ENCODE results near the gene NSMCE3. TPM values are rescaled to one million over a fixed set of nuclear protein-coding genes. Genes with fewer than 3 reads are reported as not detected.

NSMCE3 gene
- total and polyA plus RNA-seq, 2 experiments from 2014 or later: 15.0 to 16.3 TPM

GRCh38 chr15:29263289-29263688, 6.3 kb downstream of the NSMCE3 start:
- H3K79me2 ChIP-seq: peaks cover 13% of the 10 kb centered on the region
- peaks cover 16% of the 10 kb centered on the region for H3K4me1 ChIP-seq (ENCODE audit: insufficient read depth)
- no peak overlapping the region for H2AFZ ChIP-seq
- no peak overlapping the region for H3K27ac ChIP-seq
- H3K36me3 ChIP-seq (replicated peaks; ENCODE audit: insufficient read depth, low read depth): no peaks in the 10 kb centered on the region
- no peak overlapping the region for H3K4me2 ChIP-seq
- H3K9me3 ChIP-seq (ENCODE audit: low read depth): no peaks in the 10 kb centered on the region
- H4K20me1 ChIP-seq (ENCODE audit: insufficient read depth, poor library complexity, severe bottlenecking): peaks cover 4% of the 10 kb centered on the region
- TF ChIP-seq EZH2phosphoT487 (IDR thresholded peaks at IDR 0.05; ENCODE audit: low read depth, severe bottlenecking, unreplicated experiment): no peak
- no peak for TF ChIP-seq EZH2 (IDR thresholded peaks at IDR 0.05; ENCODE audit: borderline replicate concordance)
- TF ChIP-seq, protein P1, sequence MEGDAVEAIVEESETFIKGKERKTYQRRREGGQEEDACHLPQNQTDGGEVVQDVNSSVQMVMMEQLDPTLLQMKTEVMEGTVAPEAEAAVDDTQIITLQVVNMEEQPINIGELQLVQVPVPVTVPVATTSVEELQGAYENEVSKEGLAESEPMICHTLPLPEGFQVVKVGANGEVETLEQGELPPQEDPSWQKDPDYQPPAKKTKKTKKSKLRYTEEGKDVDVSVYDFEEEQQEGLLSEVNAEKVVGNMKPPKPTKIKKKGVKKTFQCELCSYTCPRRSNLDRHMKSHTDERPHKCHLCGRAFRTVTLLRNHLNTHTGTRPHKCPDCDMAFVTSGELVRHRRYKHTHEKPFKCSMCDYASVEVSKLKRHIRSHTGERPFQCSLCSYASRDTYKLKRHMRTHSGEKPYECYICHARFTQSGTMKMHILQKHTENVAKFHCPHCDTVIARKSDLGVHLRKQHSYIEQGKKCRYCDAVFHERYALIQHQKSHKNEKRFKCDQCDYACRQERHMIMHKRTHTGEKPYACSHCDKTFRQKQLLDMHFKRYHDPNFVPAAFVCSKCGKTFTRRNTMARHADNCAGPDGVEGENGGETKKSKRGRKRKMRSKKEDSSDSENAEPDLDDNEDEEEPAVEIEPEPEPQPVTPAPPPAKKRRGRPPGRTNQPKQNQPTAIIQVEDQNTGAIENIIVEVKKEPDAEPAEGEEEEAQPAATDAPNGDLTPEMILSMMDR (IDR thresholded peaks at IDR 0.05; ENCODE audit: poor library complexity): no peak
- no peak for DNase-seq (ENCODE audit: low spot score)
- 78% methylated on average over 3 of the region's 3 CpGs for WGBS (ENCODE audit: low lambda C conversion rate, missing lambda C conversion rate)
- H3K27me3 ChIP-seq: no peaks in the 10 kb centered on the region
- H3K9me2 ChIP-seq (replicated peaks; ENCODE audit: insufficient read depth): no peaks in the 10 kb centered on the region
- H3K4me3 ChIP-seq: no peak overlapping the region

- Histone ChIP-seq H3K9me3 (ENCODE audit: low read depth) (no peaks in the 10 kb centered on the region), H3K4me2 (no peak overlapping the region), H3K36me3 (replicated peaks; ENCODE audit: insufficient read depth, low read depth) (no peaks in the 10 kb centered on the region), H3K4me1 (ENCODE audit: insufficient read depth) (peaks cover 11% of the 10 kb centered on the region), H3K9me2 (replicated peaks; ENCODE audit: insufficient read depth) (no peaks in the 10 kb centered on the region), H4K20me1 (ENCODE audit: insufficient read depth, poor library complexity, severe bottlenecking) (no peaks in the 10 kb centered on the region), H3K27ac (no peak overlapping the region), H3K79me2 (peaks cover 8% of the 10 kb centered on the region), H3K27me3 (no peaks in the 10 kb centered on the region), H3K4me3 (no peak overlapping the region), H2AFZ (no peak overlapping the region)
- TF ChIP-seq EZH2 (IDR thresholded peaks at IDR 0.05; ENCODE audit: borderline replicate concordance): no peak
- TF ChIP-seq EZH2phosphoT487 (IDR thresholded peaks at IDR 0.05; ENCODE audit: low read depth, severe bottlenecking, unreplicated experiment): no peak
- DNase-seq (ENCODE audit: low spot score): no peak
- WGBS (ENCODE audit: low lambda C conversion rate, missing lambda C conversion rate): 78% methylated on average over 2 of the region's 2 CpGs
Observed at GRCh38 chr15:29262738-29263137, 6.9 kb downstream of the NSMCE3 start.

DNA sequence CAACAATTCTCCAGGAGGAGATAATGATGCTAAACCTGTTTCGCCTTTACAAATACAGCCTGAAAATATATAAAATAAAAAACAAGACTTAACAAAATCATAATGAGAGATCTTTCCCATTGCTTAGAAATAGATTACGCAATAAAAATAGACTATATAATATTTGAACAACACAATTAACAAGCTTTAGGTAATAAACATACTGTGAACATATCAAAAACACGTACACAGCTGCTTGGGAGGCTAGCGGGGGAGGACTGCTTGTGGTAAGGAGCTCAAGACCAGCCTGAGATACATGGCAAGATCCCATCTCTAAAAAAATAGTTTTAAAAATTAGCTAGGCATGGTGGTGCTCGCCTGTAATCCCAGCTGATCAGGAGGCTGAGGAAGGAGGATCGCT, 8.7 kb downstream of the NSMCE3 start:
- Histone ChIP-seq H3K9me3 (ENCODE audit: low read depth) (no peaks in the 10 kb centered on the region), H3K79me2 (no peaks in the 10 kb centered on the region), H3K36me3 (replicated peaks; ENCODE audit: insufficient read depth, low read depth) (no peaks in the 10 kb centered on the region), H3K4me1 (ENCODE audit: insufficient read depth) (no peaks in the 10 kb centered on the region), H3K9me2 (replicated peaks; ENCODE audit: insufficient read depth) (no peaks in the 10 kb centered on the region), H3K4me2 (no peak overlapping the region), H3K27me3 (no peaks in the 10 kb centered on the region), H2AFZ (no peak overlapping the region), H3K4me3 (no peak overlapping the region), H3K27ac (no peak overlapping the region), H4K20me1 (ENCODE audit: insufficient read depth, poor library complexity, severe bottlenecking) (no peaks in the 10 kb centered on the region)
- no peak for TF ChIP-seq EZH2phosphoT487 (IDR thresholded peaks at IDR 0.05; ENCODE audit: low read depth, severe bottlenecking, unreplicated experiment)
- no peak for TF ChIP-seq EZH2 (IDR thresholded peaks at IDR 0.05; ENCODE audit: borderline replicate concordance)
- TF ChIP-seq, protein P1 (IDR thresholded peaks at IDR 0.05; ENCODE audit: poor library complexity): no peak
- DNase-seq (ENCODE audit: low spot score): no peak
- 97% methylated on average over 6 of the region's 6 CpGs for WGBS (ENCODE audit: low lambda C conversion rate, missing lambda C conversion rate)

DNA sequence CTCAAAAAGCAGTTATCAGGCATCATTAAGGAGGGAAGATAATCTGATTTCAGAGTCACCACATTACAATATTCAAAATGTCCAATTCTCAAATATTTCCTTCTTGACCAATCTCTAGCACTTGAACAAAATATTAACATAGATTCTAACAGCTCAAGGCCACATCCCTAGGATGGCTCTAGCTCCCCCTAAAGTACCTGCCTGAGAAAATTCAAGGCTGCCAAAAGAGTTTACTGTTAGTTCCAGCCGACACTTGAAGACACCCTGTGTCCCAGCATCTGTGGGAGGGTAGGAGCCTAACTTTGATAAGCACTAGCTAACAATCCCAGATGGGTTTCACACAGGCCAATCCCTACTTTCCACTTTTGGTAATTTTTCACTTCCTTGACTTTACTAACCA, 10.4 kb downstream of the NSMCE3 start:
- no peak overlapping the region for H3K27ac ChIP-seq
- H3K9me2 ChIP-seq (replicated peaks; ENCODE audit: insufficient read depth): no peaks in the 10 kb centered on the region
- H3K4me3 ChIP-seq: no peak overlapping the region
- H4K20me1 ChIP-seq (ENCODE audit: insufficient read depth, poor library complexity, severe bottlenecking): no peaks in the 10 kb centered on the region
- no peaks in the 10 kb centered on the region for H3K79me2 ChIP-seq
- no peaks in the 10 kb centered on the region for H3K4me1 ChIP-seq (ENCODE audit: insufficient read depth)
- no peak for DNase-seq (ENCODE audit: low spot score)
- WGBS (ENCODE audit: low lambda C conversion rate, missing lambda C conversion rate): 18% methylated on average over 1 of the region's 1 CpG
- TF ChIP-seq EZH2phosphoT487 (IDR thresholded peaks at IDR 0.05; ENCODE audit: low read depth, severe bottlenecking, unreplicated experiment) (no peak), EZH2 (IDR thresholded peaks at IDR 0.05; ENCODE audit: borderline replicate concordance) (no peak)
- TF ChIP-seq, protein P1 (IDR thresholded peaks at IDR 0.05; ENCODE audit: poor library complexity): no peak
- no peaks in the 10 kb centered on the region for H3K27me3 ChIP-seq
- H3K36me3 ChIP-seq (replicated peaks; ENCODE audit: insufficient read depth, low read depth): no peaks in the 10 kb centered on the region
- no peak overlapping the region for H3K4me2 ChIP-seq
- no peak overlapping the region for H2AFZ ChIP-seq
- H3K9me3 ChIP-seq (ENCODE audit: low read depth): no peaks in the 10 kb centered on the region

Measured in hepatocyte (in vitro differentiated cells).